SK-N-SH treated with all-trans-retinoic acid at 6 μM for 48 hours (cell line): ENCODE results near the gene PHACTR2.

Experiments used
- ATAC-seq: fragments of 200-7000 bp; cut with Tn5 transposase; 3 replicates; pipeline ENCODE4 v1.9.1; 2020; ENCODE audit warnings: mild to moderate bottlenecking, moderate library complexity
- ARNTL ChIP-seq: fragments of 450-650 bp; formaldehyde crosslinking; IDR thresholded peaks from 2 replicates; pipeline ENCODE4 v1.5.0; 2020; ENCODE audit warnings: low read depth, mild to moderate bottlenecking, moderate library complexity, borderline replicate concordance
- BACH2 ChIP-seq: fragments of 250-450 bp; sonication (Bioruptor Pico); IDR thresholded peaks from 2 replicates; pipeline ENCODE4 v1.9.0; 2021; ENCODE audit warnings: mild to moderate bottlenecking, borderline replicate concordance
- CREB5 ChIP-seq: fragments of 250-450 bp; sonication (Bioruptor Pico); IDR thresholded peaks from 2 replicates; pipeline ENCODE4 v1.5.1; 2020; ENCODE audit warnings: low read depth, mild to moderate bottlenecking, moderate library complexity
- CSDC2 ChIP-seq: fragments of 250-450 bp; sonication (Bioruptor Pico); IDR thresholded peaks from 2 replicates; pipeline ENCODE4 v1.5.0; 2020; ENCODE audit warnings: mild to moderate bottlenecking, moderate library complexity
- CSRNP3 ChIP-seq: fragments of 250-450 bp; sonication (Bioruptor Pico); IDR thresholded peaks from 2 replicates; pipeline ENCODE4 v1.5.1; 2021; ENCODE audit warnings: mild to moderate bottlenecking, moderate library complexity
- ESRRG ChIP-seq: fragments of 250-450 bp; sonication (Bioruptor Pico); IDR thresholded peaks from 2 replicates; pipeline ENCODE4 v1.6.1; 2021; ENCODE audit warnings: mild to moderate bottlenecking
- GLIS3 ChIP-seq: fragments of 250-450 bp; sonication (Bioruptor Pico); IDR thresholded peaks from 2 replicates; pipeline ENCODE4 v1.5.0; 2020; ENCODE audit warnings: mild to moderate bottlenecking, moderate library complexity
- ISL1 ChIP-seq: fragments of 250-450 bp; sonication (Bioruptor Pico); IDR thresholded peaks from 2 replicates; pipeline ENCODE4 v2.1.2; 2022; ENCODE audit warnings: mild to moderate bottlenecking, moderate library complexity
- OSR1 ChIP-seq: fragments of 250-450 bp; sonication (Bioruptor Pico); IDR thresholded peaks from 2 replicates; pipeline ENCODE4 v1.8.0; 2022; ENCODE audit warnings: moderate library complexity, mild to moderate bottlenecking, inconsistent platforms
- PATZ1 ChIP-seq: fragments of 250-450 bp; sonication (Bioruptor Pico); IDR thresholded peaks from 2 replicates; pipeline ENCODE4 v1.8.0; 2020; ENCODE audit warnings: mild to moderate bottlenecking, moderate library complexity, borderline replicate concordance
- POU6F1 ChIP-seq: fragments of 250-450 bp; sonication (Bioruptor Pico); IDR thresholded peaks from 2 replicates; pipeline ENCODE4 v1.8.0; 2021; ENCODE audit warnings: low read depth, mild to moderate bottlenecking, moderate library complexity, borderline replicate concordance
- PPARA ChIP-seq: fragments of 250-450 bp; sonication (Bioruptor Pico); IDR thresholded peaks from 2 replicates; pipeline ENCODE4 v1.5.0; 2020; ENCODE audit warnings: mild to moderate bottlenecking, borderline replicate concordance
- SNAI2 ChIP-seq: fragments of 250-450 bp; sonication (Bioruptor Pico); IDR thresholded peaks from 2 replicates; pipeline ENCODE4 v1.5.0; 2020; ENCODE audit warnings: mild to moderate bottlenecking, moderate library complexity
- TCF4 ChIP-seq: fragments of 250-450 bp; sonication (Bioruptor Pico); IDR thresholded peaks from 2 replicates; pipeline ENCODE4 v1.8.0; 2021; ENCODE audit warnings: mild to moderate bottlenecking, moderate library complexity, borderline replicate concordance
- TOX ChIP-seq: fragments of 250-450 bp; sonication (Bioruptor Pico); IDR thresholded peaks from 2 replicates; pipeline ENCODE4 v1.8.0; 2021; ENCODE audit warnings: mild to moderate bottlenecking, moderate library complexity, borderline replicate concordance
- ZFP30 ChIP-seq: fragments of 450-650 bp; formaldehyde crosslinking; IDR thresholded peaks from 2 replicates; pipeline ENCODE4 v1.5.0; 2022; ENCODE audit warnings: mild to moderate bottlenecking, moderate library complexity
- ZNF565 ChIP-seq: fragments of 450-650 bp; formaldehyde crosslinking; conservative IDR thresholded peaks from 2 replicates; pipeline ENCODE4 v1.5.0; 2020; ENCODE audit warnings: low read depth, mild to moderate bottlenecking, moderate library complexity

Gene PHACTR2

GRCh38 chr6:143878272-143878760 lies 200.6 kb downstream of the PHACTR2 start:
- ATAC-seq: no peak
- TF ChIP-seq SNAI2 (CRISPR knock-in tag) (no peak), CSDC2 (no peak), ZFP30 (CRISPR knock-in tag) (no peak), BACH2 (no peak), CREB5 (no peak), ARNTL (CRISPR knock-in tag) (no peak), TCF4 (CRISPR knock-in tag) (no peak), ZNF565 (CRISPR knock-in tag) (no peak), ESRRG (no peak), PATZ1 (no peak), ISL1 (no peak), OSR1 (CRISPR knock-in tag) (no peak), TOX (no peak), CSRNP3 (no peak), GLIS3 (CRISPR knock-in tag) (no peak)
- TF ChIP-seq, all 23 proteins: peak for 0

GRCh38 chr6:143880412-143880811 lies 202.6 kb downstream of the PHACTR2 start:
- ATAC-seq: no peak
- no peak for TF ChIP-seq ZFP30 (CRISPR knock-in tag)
- TF ChIP-seq ESRRG: no peak
- TF ChIP-seq TCF4 (CRISPR knock-in tag): no peak
- TF ChIP-seq ARNTL (CRISPR knock-in tag): no peak
- TF ChIP-seq CSDC2: no peak
- TF ChIP-seq POU6F1 (CRISPR knock-in tag): no peak
- no peak for TF ChIP-seq PATZ1
- no peak for TF ChIP-seq PPARA
